SU-DHL-6 (cell line): Measurements from ENCODE around the gene CLMP.

Experiments
- H2AFZ ChIP-seq: fragments of 200-600 bp; sonication (generic); 2 replicates; pipeline ENCODE4 v1.6.1; 2014; ENCODE audit warnings: low read depth, mild to moderate bottlenecking, moderate library complexity, mixed read lengths, antibody characterized with exemption, low read length; ENCODE audit not compliant: severe bottlenecking
- H3F3A ChIP-seq: fragments of 200-600 bp; shearing (Covaris generic); 2 replicates; pipeline ENCODE4 v1.6.0; 2016; ENCODE audit warnings: antibody characterized with exemption, mild to moderate bottlenecking; ENCODE audit not compliant: insufficient read depth
- H3K27ac ChIP-seq: fragments of 200-600 bp; sonication (generic); 2 replicates; pipeline ENCODE4 v1.5.1; 2016; ENCODE audit warnings: low read depth, mild to moderate bottlenecking, low read length, moderate library complexity, mixed read lengths
- H3K27me3 ChIP-seq: fragments of 200-600 bp; sonication (generic), shearing (Covaris generic); 2 replicates; pipeline ENCODE4 v1.6.0; 2014; ENCODE audit warnings: mild to moderate bottlenecking, low read length
- H3K36me3 ChIP-seq: fragments of 200-600 bp; sonication (generic); 2 replicates; pipeline ENCODE4 v1.6.1; 2014; ENCODE audit warnings: mild to moderate bottlenecking, low read length, mixed read lengths
- H3K4me2 ChIP-seq: fragments of 300-600, 200-600 bp; shearing (Covaris generic), sonication (generic); 2 replicates; pipeline ENCODE4 v1.6.0; 2014; ENCODE audit warnings: low read length, low read depth, mild to moderate bottlenecking; ENCODE audit not compliant: poor library complexity, severe bottlenecking
- H3K4me3 ChIP-seq: fragments of 200-600 bp; sonication (generic); 2 replicates; pipeline ENCODE4 v1.5.1; 2014; ENCODE audit warnings: antibody characterized with exemption, low read length, mild to moderate bottlenecking, mixed read lengths; ENCODE audit not compliant: insufficient read depth, poor library complexity, severe bottlenecking
- H3K79me2 ChIP-seq: fragments of 200-600 bp; sonication (generic); 2 replicates; pipeline ENCODE4 v1.6.1; 2014; ENCODE audit warnings: mild to moderate bottlenecking, low read length, moderate library complexity; ENCODE audit not compliant: insufficient read depth
- H3K9ac ChIP-seq: fragments of 200-600 bp; sonication (generic); 2 replicates; pipeline ENCODE4 v1.7.0; 2014; ENCODE audit warnings: mild to moderate bottlenecking, low read length
- H3K9me2 ChIP-seq: fragments of 200-600 bp; sonication (generic); replicated peaks from 2 replicates; pipeline ENCODE4 v1.6.1; 2014; ENCODE audit warnings: low read length; ENCODE audit not compliant: insufficient read depth
- H3K9me3 ChIP-seq: fragments of 200-600 bp; sonication (generic); 2 replicates; pipeline ENCODE4 v1.6.1; 2014; ENCODE audit warnings: low read length, mixed read lengths; ENCODE audit not compliant: insufficient read depth
- H4K20me1 ChIP-seq: fragments of 200-600 bp; sonication (generic); 2 replicates; pipeline ENCODE4 v1.6.1; 2014; ENCODE audit warnings: low read depth, mild to moderate bottlenecking, antibody characterized with exemption, low read length, moderate library complexity, mixed read lengths
- CTCF ChIP-seq: fragments of 200-600 bp; sonication (generic); IDR thresholded peaks from one replicate; pipeline ENCODE4 v1.5.1; 2017; ENCODE audit warnings: antibody characterized with exemption, mild to moderate bottlenecking, low read length, moderate library complexity; ENCODE audit not compliant: insufficient read depth, poor library complexity, severe bottlenecking
- EZH2phosphoT487 ChIP-seq: fragments of 200-600 bp; sonication (generic), shearing (Covaris generic); conservative IDR thresholded peaks from 2 replicates; pipeline ENCODE4 v1.6.1; 2018; ENCODE audit warnings: mild to moderate bottlenecking, antibody characterized with exemption, low read length, moderate library complexity, mixed read lengths

Gene CLMP

GRCh38 chr11:123143921-123144320 is 51.1 kb downstream of the CLMP start:
- no peaks in the 10 kb centered on the region for H3K27me3 ChIP-seq
- TF ChIP-seq EZH2phosphoT487: no peak
- no peak for TF ChIP-seq CTCF

DNA sequence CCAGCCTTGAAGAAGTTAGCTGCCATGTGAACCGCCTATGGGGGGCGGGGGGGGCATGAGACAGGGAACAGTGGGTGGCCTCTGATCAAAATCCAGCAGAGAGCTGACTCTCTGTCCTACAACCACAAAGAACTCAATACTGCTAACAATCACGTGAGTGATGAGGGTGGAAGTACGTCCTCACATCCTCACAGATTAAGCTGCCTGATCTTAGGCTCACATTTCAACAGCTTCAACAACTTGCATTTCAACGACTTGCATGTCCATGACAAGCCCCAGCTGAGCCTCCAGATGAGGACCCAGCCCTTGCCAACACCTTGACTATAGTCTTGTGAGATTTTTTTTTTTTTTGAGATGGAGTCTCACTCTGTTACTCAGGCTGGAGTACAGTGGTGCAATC is 51.6 kb downstream of the CLMP start:
- Histone ChIP-seq H3K4me3 (no peak overlapping the region), H3K36me3 (no peaks in the 10 kb centered on the region), H3K79me2 (no peaks in the 10 kb centered on the region), H3K27ac (no peak overlapping the region), H3K27me3 (no peaks in the 10 kb centered on the region), H3K9me3 (no peaks in the 10 kb centered on the region), H3K9me2 (no peaks in the 10 kb centered on the region), H3F3A (no peaks in the 10 kb centered on the region), H2AFZ (no peak overlapping the region), H4K20me1 (no peaks in the 10 kb centered on the region), H3K4me2 (no peak overlapping the region), H3K9ac (no peak overlapping the region)
- TF ChIP-seq CTCF (no peak), EZH2phosphoT487 (no peak)

More at GRCh38 chr11:123143921-123144320, 51.1 kb downstream of the CLMP start:
- Histone ChIP-seq H3K27ac (no peak overlapping the region), H3K9me3 (no peaks in the 10 kb centered on the region), H2AFZ (no peak overlapping the region), H3K9ac (no peak overlapping the region), H3K9me2 (no peaks in the 10 kb centered on the region), H4K20me1 (no peaks in the 10 kb centered on the region), H3K4me2 (no peak overlapping the region), H3K36me3 (no peaks in the 10 kb centered on the region), H3F3A (no peaks in the 10 kb centered on the region), H3K79me2 (no peaks in the 10 kb centered on the region), H3K4me3 (no peak overlapping the region)

GRCh38 chr11:123139206-123139605 is 55.8 kb downstream of the CLMP start:
- H3F3A ChIP-seq: no peaks in the 10 kb centered on the region
- no peaks in the 10 kb centered on the region for H3K27me3 ChIP-seq
- no peaks in the 10 kb centered on the region for H3K79me2 ChIP-seq
- H3K36me3 ChIP-seq: no peaks in the 10 kb centered on the region
- no peaks in the 10 kb centered on the region for H4K20me1 ChIP-seq
- H3K9me2 ChIP-seq: no peaks in the 10 kb centered on the region
- H2AFZ ChIP-seq: no peak overlapping the region
- no peaks in the 10 kb centered on the region for H3K9me3 ChIP-seq
- no peak overlapping the region for H3K4me3 ChIP-seq
- H3K27ac ChIP-seq: no peak overlapping the region
- no peak overlapping the region for H3K4me2 ChIP-seq
- no peak overlapping the region for H3K9ac ChIP-seq
- TF ChIP-seq CTCF (no peak), EZH2phosphoT487 (no peak)
